Activated CD4-positive, alpha-beta memory T cell treated with anti-CD3 and anti-CD28 coated beads, Interleukin-2, amount 10 ng/mL, durations not matched to agents 7 days and 5 days (primary cell): ENCODE results near the gene BTBD19. TPM values are rescaled to one million over a fixed set of nuclear protein-coding genes. Genes with fewer than 3 reads are reported as not detected.
"Not testable (repeated sequence)": the region's sequence is repeated elsewhere in the genome, so short reads cannot be mapped to it uniquely, and the experiment has no call there.

ENCODE experiments used
- CTCF ChIA-PET: fragments of 350-600 bp; sonication (Branson Sonifier 250); formaldehyde crosslinking; loops from one replicate; lab custom pipeline; 2021; ENCODE audit warnings: antibody characterized with exemption, inconsistent platforms; lab: Charles Lee
- POLR2A ChIA-PET: fragments of 350-600 bp; sonication (Branson Sonifier 250); formaldehyde crosslinking; loops from one replicate; lab custom pipeline; 2021; ENCODE audit warnings: antibody characterized with exemption; lab: Charles Lee
- DNase-seq: peaks from one replicate; pipeline ENCODE4 v3.0.0-alpha.2; 2020
- H3K27ac Mint-ChIP-seq: one replicate; pipeline ENCODE4 v1.8.0; 2021; ENCODE audit warnings: mild to moderate bottlenecking, mixed read lengths
- H3K27me3 Mint-ChIP-seq: one replicate; pipeline ENCODE4 v1.8.0; 2021; ENCODE audit warnings: mixed read lengths
- H3K36me3 Mint-ChIP-seq: one replicate; pipeline ENCODE4 v1.8.0; 2021; ENCODE audit warnings: low read depth, mixed read lengths
- H3K4me1 Mint-ChIP-seq: one replicate; pipeline ENCODE4 v1.8.0; 2021; ENCODE audit warnings: mixed read lengths
- H3K4me3 Mint-ChIP-seq: one replicate; pipeline ENCODE4 v1.8.0; 2021; ENCODE audit warnings: mild to moderate bottlenecking, mixed read lengths
- H3K9me3 Mint-ChIP-seq: one replicate; pipeline ENCODE4 v1.8.0; 2021; ENCODE audit warnings: mixed read lengths
- total RNA-seq, 2 experiments: library from RNA; stranded (reverse); gene quantifications; one replicate each; pipeline ENCODE4 v1.2.3, GENCODE V29; 2021

The BTBD19 gene
- total RNA-seq = 1 to 10 TPM; 8.4 to 8.7 TPM

DNA sequence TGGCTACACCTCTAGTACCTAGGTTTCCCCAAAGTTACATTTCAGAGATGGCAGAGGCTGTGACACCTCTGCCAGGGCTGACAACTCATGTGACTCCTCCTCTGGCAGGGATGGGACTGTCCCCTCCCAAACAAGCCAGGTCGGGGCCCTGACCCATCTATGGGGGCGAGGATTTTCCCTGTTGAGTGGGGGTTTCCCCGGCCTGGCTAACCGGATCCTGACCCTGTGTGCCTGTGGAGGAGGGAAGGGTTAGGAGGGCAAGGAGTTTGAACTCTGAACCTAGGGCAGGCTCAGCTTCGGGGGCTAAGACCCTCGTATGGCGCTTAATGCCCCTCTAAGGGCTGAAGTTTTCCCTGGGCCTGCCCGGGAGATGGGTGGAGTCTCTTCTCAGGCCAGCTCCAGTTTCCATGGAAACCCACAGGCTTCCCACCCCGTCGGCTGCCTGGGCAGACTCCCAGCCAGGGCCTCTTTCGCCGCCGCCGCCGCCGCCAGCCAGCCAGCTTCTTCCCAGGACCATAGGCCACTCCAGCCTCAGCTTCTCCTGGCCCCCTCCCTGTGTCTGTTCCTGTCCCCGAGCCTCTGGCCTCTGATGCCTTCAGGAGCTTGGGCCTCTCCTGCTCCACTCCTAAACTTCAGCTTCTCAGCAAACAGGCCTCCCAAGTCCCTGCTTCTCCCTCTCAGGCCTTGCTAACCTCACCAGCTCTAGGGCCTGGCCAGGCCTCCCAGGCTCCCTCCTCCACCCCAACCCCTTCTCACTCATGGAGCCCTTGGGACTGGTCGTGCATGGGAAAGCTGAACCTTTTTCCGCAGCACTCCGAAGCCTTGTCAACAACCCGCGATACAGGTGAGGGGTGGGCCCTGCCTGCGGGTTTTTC, at the start of gene BTBD19:
TSS of gene BTBD19 (plus strand) at position 461 of the 875 bp plus-strand sequence. CDS start at position 759, 298 bp downstream.
- Mint-ChIP-seq H3K27me3 (no peaks in the 10 kb centered on the region), H3K9me3 (no peaks in the 10 kb centered on the region), H3K36me3 (peaks cover 53% of the 10 kb centered on the region), H3K4me1 (peaks cover 86% of the 10 kb centered on the region), H3K27ac (peak within 1 kb of the TSS; percentile 98), H3K4me3 (peak within 1 kb of the TSS; percentile 73)
- CTCF ChIA-PET = interaction anchor here (0.8 to 7.3 kb wide), 13 partner anchors 8 to 495 kb away, joined by 3 to 66 read pairs (median 7); partner anchors contain the start of genes BEST4, PLK3, RNU5D-1 and RPS8
- DNase-seq = peak; percentile 44
- POLR2A ChIA-PET = interaction anchor here (0.8 to 16.4 kb wide), 29 partner anchors 6 to 878 kb away, joined by 3 to 960 read pairs (median 12); partner anchors contain the start of genes ARMH1, BEST4, EIF2B3 and GPBP1L1

GRCh38 chr1:44759077-44759476, 49.2 kb upstream of the BTBD19 start:
- Mint-ChIP-seq H3K4me3 (no peak overlapping the region), H3K36me3 (peaks cover 82% of the 10 kb centered on the region), H3K27me3 (no peaks in the 10 kb centered on the region), H3K4me1 (peaks cover 8% of the 10 kb centered on the region), H3K27ac (no peak overlapping the region), H3K9me3 (no peaks in the 10 kb centered on the region)
- DNase-seq = no peak
- CTCF ChIA-PET = interaction anchor here (1.3 to 1.4 kb wide), 3 partner anchors 15 to 28 kb away, joined by 3 to 5 read pairs (median 5); partner anchors contain the start of genes RNU5D-1 and RPS8
- POLR2A ChIA-PET = interaction anchor here (0.9 to 2.4 kb wide), 7 partner anchors 8 to 38 kb away, joined by 3 to 15 read pairs (median 4); partner anchors contain the start of genes RNU5D-1 and RPS8

- H3K27ac Mint-ChIP-seq = no peak overlapping the region
- DNase-seq = no peak
- H3K27me3 Mint-ChIP-seq = no peaks in the 10 kb centered on the region
- peaks cover 77% of the 10 kb centered on the region for H3K36me3 Mint-ChIP-seq
- no peak overlapping the region for H3K4me3 Mint-ChIP-seq
- CTCF ChIA-PET = no interaction called here
- no peaks in the 10 kb centered on the region for H3K9me3 Mint-ChIP-seq
- H3K4me1 Mint-ChIP-seq = peaks cover 8% of the 10 kb centered on the region
- POLR2A ChIA-PET = interaction anchor here (1.0 to 3.1 kb wide), 8 partner anchors 9 to 39 kb away, joined by 3 to 22 read pairs (median 6); partner anchors contain the start of genes RNU5D-1 and RPS8
Measured at GRCh38 chr1:44760876-44761275, 47.4 kb upstream of the BTBD19 start.

- not testable (repeated sequence) for H3K27me3 Mint-ChIP-seq, H3K4me1 Mint-ChIP-seq, H3K27ac Mint-ChIP-seq, DNase-seq, H3K9me3 Mint-ChIP-seq, H3K4me3 Mint-ChIP-seq
- H3K36me3 Mint-ChIP-seq = peaks cover 54% of the 10 kb centered on the region
- ChIA-PET POLR2A (interaction anchor here (0.8 to 3.2 kb wide), 10 partner anchors 9 to 45 kb away, joined by 3 to 31 read pairs (median 6); partner anchors contain the start of gene RPS8), CTCF (interaction anchor here (1.2 to 1.3 kb wide), 2 partner anchors 9 to 35 kb away, joined by 3 to 7 read pairs; partner anchors contain the start of genes RNU5D-1 and RPS8)
Measured at GRCh38 chr1:44766421-44766820, 41.9 kb upstream of the BTBD19 start.

DNA sequence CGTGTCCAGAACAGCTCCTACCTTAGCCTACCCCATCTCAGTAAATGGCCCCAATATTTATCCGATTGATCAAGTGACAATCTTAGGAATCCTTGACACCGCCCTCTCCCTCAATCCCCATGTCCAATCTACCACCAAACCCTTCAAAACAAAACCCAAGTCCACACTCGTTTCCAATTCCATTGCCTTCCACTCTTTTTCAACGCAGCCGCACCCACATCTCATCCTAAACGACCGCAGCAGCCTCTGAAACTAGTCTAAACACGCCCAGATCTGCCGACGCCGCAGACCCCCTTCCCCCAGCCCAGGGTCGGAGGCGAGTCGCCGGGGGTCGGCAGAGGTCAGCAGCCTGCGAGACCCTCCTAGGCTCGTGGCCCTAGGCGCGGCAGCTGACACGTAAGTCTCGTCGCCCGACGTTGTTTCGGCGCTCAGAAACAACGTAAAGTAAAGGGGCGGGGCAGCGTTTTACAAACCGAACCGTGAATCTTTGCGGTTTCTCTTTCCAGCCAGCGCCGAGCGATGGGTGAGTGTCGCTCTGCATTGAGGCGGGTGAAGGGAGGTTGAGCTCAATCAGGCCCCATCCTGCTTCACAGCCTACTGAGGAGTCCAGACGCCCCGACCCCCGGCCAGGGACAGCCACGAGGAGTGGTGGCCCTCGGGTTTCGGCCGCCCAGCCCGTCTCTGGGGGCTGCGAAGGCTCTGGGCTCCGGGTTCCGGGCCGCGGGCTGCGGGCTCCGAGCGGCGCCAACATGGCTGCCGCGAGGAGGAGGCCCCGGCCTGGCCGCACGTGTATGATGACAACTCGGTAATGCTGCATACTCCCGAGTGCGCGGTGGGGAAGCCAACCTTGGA, 33.0 kb upstream of the BTBD19 start, which contains the start of gene RPS8:
TSS of gene RPS8 (plus strand) at position 463 of the 852 bp plus-strand sequence. CDS start at position 520, 57 bp downstream.
- DNase-seq = peak; percentile 93
- Mint-ChIP-seq H3K9me3 (no peaks in the 10 kb centered on the region), H3K4me3 (peak within 1 kb of the TSS; percentile 90), H3K27me3 (no peaks in the 10 kb centered on the region), H3K27ac (peak within 1 kb of the TSS; percentile 90), H3K36me3 (peaks cover 43% of the 10 kb centered on the region), H3K4me1 (peaks cover 35% of the 10 kb centered on the region)
- ChIA-PET CTCF (interaction anchor here (0.8 to 3.9 kb wide), 11 partner anchors 9 to 211 kb away, joined by 3 to 38 read pairs (median 5); partner anchors contain the start of genes EIF2B3, KIF2C, PLK3 and RNU5D-1), POLR2A (interaction anchor here (0.7 to 17.1 kb wide), 39 partner anchors 9 to 911 kb away, joined by 3 to 454 read pairs (median 10); partner anchors contain the start of genes BEST4, BTBD19, DYNLT4 and EIF2B3)

DNA sequence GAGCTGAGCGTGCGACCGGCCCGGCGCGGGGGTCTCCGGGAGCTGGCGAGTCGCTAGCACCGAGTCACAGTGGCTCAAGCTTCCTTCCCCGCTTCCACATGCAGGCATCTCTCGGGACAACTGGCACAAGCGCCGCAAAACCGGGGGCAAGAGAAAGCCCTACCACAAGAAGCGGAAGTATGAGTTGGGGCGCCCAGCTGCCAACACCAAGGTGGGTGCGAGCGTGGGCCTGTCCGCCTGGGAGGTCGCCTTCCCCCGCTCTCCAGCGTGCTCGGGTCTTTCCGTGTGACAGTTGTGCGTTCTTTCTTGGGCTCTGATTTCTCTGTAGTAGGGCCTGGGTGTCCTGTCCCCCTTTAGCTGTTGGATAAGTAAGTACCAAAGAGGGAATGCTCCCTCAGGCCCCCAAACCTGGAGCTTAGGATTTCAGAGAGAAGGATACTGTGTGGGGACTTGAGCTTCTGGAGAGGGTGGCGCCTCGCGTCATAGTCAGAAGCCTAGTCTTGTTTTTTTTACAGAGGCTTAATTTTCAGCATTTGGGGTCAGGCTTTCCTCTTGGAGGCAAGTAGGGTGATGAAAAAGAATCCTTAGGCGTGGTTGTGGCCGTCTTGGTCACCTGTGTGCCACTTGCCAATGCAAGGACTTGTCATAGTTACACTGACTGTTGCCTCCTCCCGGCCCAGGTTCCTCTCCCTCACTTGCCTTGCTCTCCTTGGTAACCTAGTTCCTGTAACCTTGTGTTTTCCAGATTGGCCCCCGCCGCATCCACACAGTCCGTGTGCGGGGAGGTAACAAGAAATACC, 32.2 kb upstream of the BTBD19 start:
- Mint-ChIP-seq H3K4me1 (peaks cover 39% of the 10 kb centered on the region), H3K27ac (peak overlapping the region; percentile 89), H3K27me3 (no peaks in the 10 kb centered on the region), H3K36me3 (peaks cover 51% of the 10 kb centered on the region), H3K4me3 (peak overlapping the region; percentile 90), H3K9me3 (no peaks in the 10 kb centered on the region)
- DNase-seq = peak; percentile 51
- CTCF ChIA-PET = interaction anchor here (1.0 to 3.9 kb wide), 11 partner anchors 9 to 210 kb away, joined by 3 to 38 read pairs (median 5); partner anchors contain the start of genes EIF2B3, KIF2C, PLK3 and RNU5D-1
- POLR2A ChIA-PET = interaction anchor here (0.9 to 17.1 kb wide), 35 partner anchors 9 to 910 kb away, joined by 3 to 454 read pairs (median 13); partner anchors contain the start of genes BEST4, BTBD19, DYNLT4 and EIF2B3

DNA sequence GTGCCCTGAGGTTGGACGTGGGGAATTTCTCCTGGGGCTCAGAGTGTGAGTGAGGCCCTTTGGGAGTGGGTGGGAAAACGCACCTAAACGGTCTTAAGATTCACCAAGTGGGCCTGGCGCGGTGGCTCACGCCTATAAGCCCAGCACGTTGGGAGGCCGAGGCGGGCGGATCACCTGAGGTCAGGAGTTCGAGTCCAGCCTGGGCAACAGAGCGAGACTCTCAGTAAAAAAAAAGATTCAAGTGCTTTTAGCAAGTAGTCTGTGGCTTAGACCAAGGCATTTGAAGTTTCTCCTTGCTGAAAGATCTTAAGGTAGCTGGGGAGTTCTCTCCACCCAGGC, 31.6 kb upstream of the BTBD19 start:
- H3K9me3 Mint-ChIP-seq = no peaks in the 10 kb centered on the region
- DNase-seq = no peak
- H3K4me3 Mint-ChIP-seq = peak overlapping the region; percentile 90
- H3K27me3 Mint-ChIP-seq = no peaks in the 10 kb centered on the region
- peaks cover 57% of the 10 kb centered on the region for H3K36me3 Mint-ChIP-seq
- peak overlapping the region; percentile 89 for H3K27ac Mint-ChIP-seq
- ChIA-PET POLR2A (interaction anchor here (0.6 to 17.1 kb wide), 25 partner anchors 9 to 909 kb away, joined by 3 to 454 read pairs (median 18); partner anchors contain the start of genes BEST4, BTBD19, DYNLT4 and EIF2B3), CTCF (interaction anchor here (1.4 to 3.9 kb wide), 5 partner anchors 8 to 46 kb away, joined by 4 to 38 read pairs (median 7); partner anchors contain the start of genes PLK3 and RNU5D-1)
- H3K4me1 Mint-ChIP-seq = peaks cover 44% of the 10 kb centered on the region

- H3K4me3 Mint-ChIP-seq = peak overlapping the region; percentile 90
- peaks cover 63% of the 10 kb centered on the region for H3K36me3 Mint-ChIP-seq
- peaks cover 44% of the 10 kb centered on the region for H3K4me1 Mint-ChIP-seq
- ChIA-PET POLR2A (interaction anchor here (1.0 to 17.1 kb wide), 10 partner anchors 8 to 562 kb away, joined by 3 to 454 read pairs (median 24); partner anchors contain the start of genes BEST4, BTBD19, DYNLT4 and HECTD3), CTCF (interaction anchor here (1.4 to 3.9 kb wide), 2 partner anchors 41 to 47 kb away, joined by 4 to 38 read pairs; partner anchors contain the start of gene RNU5D-1)
- H3K27me3 Mint-ChIP-seq = no peaks in the 10 kb centered on the region
- peak overlapping the region; percentile 58 for H3K27ac Mint-ChIP-seq
- no peak for DNase-seq
- no peaks in the 10 kb centered on the region for H3K9me3 Mint-ChIP-seq
Measured at GRCh38 chr1:44777547-44777946, 30.8 kb upstream of the BTBD19 start.

DNA sequence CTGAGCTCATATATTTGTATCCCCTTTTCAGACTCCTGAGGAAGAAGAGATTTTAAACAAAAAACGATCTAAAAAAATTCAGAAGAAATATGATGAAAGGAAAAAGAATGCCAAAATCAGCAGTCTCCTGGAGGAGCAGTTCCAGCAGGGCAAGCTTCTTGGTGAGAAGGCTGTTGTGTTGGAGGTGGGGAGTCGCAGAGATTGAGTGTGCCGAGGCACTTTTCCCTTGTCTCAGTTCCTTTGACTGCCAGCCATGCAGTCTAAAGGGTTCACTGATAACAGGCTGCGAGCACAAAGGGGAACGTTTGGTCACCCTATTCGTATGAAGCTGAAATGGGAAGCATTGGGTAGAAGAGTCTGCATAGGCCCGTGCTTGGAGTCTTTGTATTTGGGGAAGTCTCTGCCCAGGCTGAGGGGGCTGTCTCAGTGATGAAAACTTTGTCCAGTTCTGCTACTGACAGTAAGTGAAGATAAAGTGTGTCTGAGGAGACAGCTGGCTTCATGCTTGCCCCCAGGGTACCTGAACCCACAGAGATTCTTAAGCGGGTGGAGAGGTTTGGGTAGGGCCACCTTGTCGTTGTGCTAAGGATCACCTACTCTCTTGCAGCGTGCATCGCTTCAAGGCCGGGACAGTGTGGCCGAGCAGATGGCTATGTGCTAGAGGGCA, 30.2 kb upstream of the BTBD19 start:
- H3K36me3 Mint-ChIP-seq = peaks cover 66% of the 10 kb centered on the region
- H3K9me3 Mint-ChIP-seq = no peaks in the 10 kb centered on the region
- H3K4me1 Mint-ChIP-seq = peaks cover 46% of the 10 kb centered on the region
- H3K27me3 Mint-ChIP-seq = no peaks in the 10 kb centered on the region
- DNase-seq = no peak
- CTCF ChIA-PET = interaction anchor here (3.9 kb wide), 1 partner anchor 48 kb away, joined by 38 read pairs; the partner anchor contains the start of gene RNU5D-1
- H3K27ac Mint-ChIP-seq = peak overlapping the region; percentile 58
- POLR2A ChIA-PET = interaction anchor here (1.0 to 17.1 kb wide), 10 partner anchors 7 to 562 kb away, joined by 3 to 454 read pairs (median 24); partner anchors contain the start of genes BEST4, BTBD19, DYNLT4 and HECTD3
- peak overlapping the region; percentile 90 for H3K4me3 Mint-ChIP-seq
